Pons (tissue), 1 donor: ENCODE measurements around the gene TRAP1.
A peak's percentile ranks its signal among the peaks of the same experiment; 100 is the strongest.

Experiments used
- DNase-seq: peaks from one replicate; pipeline ENCODE4 v3.0.0-alpha.2; 2016; ENCODE audit warnings: low spot score

Gene TRAP1

DNA sequence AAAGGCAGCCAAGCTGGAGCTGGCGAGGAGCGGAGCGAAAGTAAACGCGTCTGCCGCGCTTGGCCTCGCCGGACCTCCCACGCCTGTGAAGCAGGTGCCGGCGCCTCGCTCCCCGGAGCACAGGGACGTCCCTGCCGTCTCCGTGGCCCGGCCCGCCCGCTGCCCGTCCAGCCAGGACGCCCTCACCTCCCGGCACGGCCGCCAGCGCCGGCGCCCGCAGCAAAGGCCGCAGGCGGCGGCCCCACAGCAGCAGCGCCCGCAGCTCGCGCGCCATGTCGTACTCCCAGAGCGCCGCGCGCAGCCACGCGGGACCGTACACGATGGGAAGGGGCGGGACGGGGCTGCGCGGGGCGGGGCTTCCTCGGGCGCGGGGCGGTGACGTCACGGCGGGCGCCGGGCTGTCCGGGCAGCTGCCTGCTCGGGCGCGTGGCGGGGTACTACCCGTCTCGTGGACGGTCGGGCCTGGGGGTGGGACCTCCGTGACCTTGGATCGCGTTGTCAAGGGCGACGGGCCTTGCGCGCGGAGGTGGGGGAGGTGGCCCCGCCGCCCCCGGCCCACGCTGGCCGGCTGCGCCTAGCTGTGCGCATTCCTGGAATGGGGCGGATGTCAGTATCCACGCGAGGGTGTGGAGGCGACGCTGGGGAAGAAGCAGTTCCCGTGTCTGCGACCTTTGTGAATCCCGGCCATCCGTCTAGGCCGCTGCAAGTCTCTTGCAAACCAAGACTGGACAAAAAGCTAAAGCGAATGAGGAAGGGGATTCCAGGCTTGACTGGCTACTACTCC lies at the start of gene TRAP1:
Gene TRAP1 (minus strand): TSS at position 290 of the 784 bp plus-strand sequence. CDS start 16 bp downstream, at position 274.
- peak; percentile 80 for DNase-seq

DNA sequence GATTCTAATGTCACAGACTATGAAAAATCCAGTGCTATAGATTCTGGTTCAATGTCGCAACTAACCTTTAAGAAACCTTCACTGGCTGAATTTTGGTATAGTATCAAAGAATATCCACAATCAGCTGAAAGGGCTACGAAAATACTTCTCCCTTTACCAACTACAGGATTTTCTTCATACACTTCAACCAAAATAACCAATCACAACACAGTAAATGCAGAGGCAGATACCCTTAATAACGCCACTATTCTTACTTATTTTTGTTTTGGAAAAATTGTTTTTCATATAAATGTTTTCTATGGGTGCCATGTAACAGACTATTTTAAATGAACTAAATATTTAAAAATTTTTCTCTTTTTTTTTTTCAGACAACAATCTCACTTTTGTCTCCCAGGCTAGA lies 48.9 kb upstream of the TRAP1 start:
- no peak for DNase-seq

DNA sequence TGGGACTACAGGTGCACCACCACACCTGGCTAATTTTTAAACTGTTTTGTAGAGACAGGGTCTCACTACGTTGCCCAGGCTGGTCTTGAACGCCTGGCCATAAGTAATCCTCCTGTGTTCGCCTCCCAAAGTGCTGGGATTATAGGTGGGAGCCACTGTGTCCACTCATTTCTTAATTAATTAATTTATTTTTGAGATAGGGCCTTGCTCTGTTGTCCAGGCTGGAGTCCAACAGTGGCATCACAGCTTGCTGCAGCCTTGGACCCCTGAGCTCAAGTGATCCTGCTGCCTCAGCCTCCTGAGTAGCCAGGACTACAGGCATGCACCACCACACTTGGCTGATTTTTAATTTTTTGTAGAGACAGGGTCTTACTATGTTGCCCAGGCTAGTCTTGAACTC lies 47.1 kb upstream of the TRAP1 start:
- no peak for DNase-seq

DNA sequence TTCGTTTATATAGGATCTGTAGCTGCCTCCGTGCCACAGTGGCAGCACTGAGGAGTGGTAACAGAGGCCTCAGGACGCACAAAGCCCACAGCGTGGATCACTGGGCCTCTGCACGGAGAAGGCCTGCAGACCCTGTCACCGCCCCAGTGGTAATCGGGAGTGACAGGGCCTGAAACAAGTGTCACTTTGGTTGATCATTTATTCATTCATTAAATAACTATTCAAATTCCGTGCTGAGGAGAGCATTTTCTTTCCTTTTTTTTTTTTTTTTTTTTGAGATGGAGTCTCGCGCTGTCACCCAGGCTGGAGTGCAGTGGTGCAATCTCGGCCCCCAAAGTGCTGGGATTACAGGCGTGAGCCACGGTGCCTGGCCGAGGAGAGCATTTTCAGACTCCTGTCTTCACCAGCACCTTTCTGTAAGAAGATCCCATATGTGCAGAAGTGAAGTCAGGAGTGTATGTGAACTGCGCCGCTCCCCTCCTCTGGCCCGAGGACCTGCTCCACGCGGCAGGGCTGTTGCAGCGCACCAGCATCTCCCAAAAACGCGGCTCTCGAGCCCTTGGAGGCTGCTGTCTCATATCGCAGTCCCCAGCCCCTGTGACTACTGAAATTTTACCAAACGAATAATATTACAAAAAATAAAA lies 44.9 kb upstream of the TRAP1 start:
- no peak for DNase-seq

DNA sequence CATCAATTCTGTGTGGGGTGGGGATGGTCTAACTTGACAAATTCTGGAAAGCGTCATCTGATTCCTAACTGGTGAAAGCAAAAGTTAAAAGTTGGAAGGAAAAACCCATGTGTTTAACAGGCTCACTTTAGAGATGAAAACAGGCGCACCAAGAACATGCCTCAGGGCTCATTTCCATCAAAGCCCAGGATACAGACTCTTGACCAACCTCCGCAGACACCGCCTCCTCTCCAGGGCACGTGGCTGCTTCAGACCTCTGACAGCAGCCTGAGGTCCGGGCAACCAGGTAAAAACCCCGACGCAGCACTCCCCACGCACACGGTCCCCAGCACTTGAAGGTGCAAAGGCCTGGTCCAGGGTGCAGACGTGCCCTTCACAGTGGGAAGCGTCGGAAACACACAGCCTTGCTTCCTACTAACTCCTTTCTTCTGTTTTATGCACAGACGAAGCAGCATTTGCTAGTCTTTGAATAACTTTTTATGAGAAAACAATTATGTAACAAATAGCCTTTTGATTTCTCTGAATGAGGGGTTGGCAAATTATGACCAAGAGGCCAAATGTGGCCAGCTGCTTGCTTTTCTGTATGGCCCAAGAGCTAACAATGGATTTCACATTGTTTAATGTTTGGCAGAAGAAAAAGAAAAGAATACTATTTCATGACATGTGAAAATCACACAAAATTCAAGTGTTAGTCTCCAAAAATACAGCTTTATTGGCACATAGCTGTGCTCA lies 44.2 kb upstream of the TRAP1 start:
- DNase-seq = peak; percentile 69

DNA sequence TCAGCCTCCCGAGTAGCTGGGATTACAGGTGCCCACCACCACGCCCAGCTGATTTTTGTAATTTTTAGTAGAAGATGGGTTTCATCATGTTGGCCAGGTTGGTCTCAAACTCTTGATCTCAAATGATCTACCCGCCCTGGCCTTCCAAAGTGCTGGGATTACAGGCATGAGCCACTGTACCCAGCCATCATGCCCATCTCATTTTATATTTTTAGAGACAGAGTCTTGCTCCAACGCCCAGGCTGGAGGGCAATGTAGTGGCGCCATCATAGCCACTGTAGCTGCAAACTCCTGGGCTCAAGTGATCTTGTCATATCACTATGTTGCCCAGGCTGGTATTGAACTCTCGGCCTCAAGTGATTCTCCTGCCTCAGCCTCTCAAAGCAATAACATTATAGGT lies 43.2 kb upstream of the TRAP1 start:
- DNase-seq = no peak

DNA sequence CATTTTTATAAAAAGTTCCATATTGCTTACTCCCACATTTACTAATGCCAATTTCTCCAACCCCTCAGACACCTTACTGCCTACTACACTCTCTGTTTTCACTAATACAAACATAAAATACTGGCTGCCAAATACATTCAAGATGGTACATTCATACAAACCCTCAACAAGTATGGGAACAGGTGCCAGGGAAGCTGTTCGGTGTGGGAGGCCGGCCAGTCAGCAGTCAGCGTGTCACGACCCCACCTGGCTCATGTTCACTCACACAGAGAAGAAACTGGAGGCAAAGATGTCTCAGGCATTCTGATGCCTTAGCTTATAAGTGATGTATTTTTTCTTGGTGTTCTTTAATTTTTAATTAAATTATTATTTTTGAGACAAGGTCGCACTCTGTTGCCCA lies 42.4 kb upstream of the TRAP1 start:
- no peak for DNase-seq

DNA sequence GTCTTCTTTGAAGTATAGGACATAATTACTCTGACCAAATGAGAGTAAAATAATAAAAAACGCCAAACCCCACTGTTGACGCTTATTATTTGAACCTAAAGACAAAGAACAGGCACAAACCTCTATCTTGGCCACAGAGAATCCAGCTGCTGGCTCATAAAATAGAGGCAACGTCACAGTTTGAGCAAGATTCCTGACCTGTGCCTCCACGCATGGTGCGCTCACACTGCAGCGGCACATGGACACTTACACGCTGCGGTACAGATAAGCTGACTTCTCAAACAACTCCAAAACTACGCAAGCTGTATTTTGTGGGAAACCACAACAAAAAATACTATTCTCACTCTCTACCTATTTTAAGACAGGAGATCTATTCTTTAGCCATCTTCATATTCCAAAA lies 38.8 kb upstream of the TRAP1 start:
- no peak for DNase-seq

DNA sequence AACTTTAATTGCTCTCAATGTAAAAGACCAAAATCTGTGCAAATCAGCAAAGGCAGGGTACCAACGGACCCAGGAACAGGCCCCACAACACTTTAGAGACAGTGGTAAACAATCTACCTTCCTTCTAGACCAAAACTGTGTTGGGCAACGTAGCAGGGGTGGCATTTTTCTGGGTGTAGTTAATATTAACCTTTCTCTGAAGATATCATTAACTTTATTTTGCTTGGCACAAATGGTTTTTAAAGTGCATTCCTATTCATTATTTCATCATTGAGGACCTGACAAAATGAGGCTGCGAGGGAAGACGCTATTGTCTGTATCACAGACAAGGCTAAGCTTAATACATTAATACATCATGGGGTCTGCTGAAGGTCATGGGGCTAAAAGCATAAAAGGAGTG lies 37.9 kb upstream of the TRAP1 start:
- DNase-seq = no peak

DNA sequence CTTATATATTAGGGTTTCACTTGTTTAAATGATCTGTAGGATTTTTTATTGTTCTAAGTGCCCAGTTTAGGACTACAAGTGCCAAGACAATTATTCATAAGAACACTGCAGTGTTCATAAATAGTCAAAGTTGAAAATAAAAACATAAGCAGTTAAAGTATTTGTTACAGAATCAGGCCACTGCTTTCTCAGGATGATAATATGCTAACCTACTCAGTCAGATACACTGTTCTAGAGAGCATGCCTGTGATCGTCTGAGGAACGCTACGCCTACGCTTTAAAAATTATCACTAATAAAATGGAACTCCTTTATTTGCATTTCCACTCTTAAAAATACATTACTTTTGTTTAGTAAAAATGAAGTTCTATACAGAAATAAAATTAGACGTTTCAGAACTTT lies 37.4 kb upstream of the TRAP1 start:
- DNase-seq = no peak

DNA sequence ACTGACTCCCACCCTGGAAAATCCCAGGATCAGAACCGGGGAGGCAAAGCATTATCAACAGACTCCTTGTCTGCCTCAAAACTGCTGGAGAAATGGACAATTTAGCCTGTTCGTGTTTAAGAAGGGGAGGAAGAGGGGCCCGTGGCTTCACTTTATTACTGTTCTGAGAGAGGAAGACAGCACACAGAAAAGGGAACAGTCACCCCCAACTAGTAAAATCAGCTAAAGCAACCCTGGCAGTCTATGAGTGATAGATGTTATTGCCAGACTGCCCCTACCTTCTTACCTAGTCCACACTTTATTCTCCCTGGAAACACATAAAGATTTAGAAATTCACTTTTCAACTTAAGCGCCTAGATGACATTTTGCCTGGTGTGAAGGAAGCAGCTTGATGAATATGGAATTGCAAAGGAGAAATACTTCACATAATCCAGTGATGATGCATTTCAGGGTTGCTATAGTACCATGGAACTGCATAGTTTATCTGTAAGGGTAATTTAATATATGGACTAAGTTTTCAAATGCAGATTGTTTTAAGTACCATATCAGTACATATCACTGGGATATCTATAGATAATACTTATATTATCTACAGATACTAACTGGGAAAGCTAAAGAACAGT lies 36.9 kb upstream of the TRAP1 start:
- DNase-seq = no peak

DNA sequence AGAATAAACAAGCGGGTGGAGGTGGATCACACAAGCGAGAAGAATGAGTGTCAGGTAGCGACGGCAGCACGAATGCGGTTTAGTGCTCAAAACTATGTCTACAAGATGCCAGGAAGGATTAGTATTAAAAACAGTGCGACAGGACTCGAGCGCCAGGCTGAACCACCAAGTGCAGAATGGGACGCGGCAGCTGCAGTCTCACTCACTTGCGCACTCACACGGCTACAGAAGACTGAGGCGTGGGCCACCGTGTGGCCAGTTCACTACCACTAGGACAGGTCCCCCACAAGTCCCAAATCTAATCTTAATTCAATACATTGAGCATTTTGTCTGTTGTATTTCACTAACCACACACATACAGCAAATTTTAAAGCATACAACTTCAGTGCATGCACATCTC lies 35.7 kb upstream of the TRAP1 start:
- DNase-seq = no peak

DNA sequence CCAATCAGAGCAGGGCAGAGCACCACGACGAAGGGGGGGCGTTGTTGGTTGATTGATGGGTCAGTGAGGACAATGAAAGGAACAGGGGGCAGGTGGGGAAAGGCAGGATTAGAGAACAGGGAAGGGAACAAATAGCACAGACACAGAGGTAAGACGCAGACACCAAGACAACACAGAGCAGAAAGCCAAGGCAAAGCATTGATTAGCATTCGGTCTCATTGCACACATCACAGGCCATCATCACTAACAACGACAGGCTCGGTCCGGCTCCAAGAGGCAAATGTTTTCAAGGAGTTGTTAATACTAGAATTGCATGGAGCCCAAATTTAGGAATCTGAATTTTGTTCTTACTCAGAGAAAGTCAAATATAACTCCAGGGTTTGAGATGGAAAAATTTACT lies 34.6 kb upstream of the TRAP1 start:
- no peak for DNase-seq

DNA sequence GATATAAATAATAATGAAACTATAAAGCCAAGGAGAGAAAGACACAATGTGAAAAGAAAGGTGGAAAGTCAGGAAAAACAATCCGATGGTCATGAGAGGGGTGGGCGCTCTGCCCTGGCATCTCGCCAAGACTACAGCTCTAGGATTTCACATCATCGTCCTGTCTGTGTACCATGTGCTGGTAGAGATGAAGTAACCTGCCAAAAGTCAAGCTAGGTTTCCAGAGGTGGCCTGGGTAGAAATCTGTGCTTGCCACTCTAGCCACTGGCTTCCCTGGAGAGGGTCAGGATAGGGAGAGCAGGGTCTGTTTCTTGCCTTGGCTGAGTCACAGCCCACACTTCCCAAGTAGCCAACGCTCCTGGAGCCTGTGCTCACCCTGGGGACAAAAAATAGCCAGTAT lies 31.0 kb upstream of the TRAP1 start:
- DNase-seq = no peak

DNA sequence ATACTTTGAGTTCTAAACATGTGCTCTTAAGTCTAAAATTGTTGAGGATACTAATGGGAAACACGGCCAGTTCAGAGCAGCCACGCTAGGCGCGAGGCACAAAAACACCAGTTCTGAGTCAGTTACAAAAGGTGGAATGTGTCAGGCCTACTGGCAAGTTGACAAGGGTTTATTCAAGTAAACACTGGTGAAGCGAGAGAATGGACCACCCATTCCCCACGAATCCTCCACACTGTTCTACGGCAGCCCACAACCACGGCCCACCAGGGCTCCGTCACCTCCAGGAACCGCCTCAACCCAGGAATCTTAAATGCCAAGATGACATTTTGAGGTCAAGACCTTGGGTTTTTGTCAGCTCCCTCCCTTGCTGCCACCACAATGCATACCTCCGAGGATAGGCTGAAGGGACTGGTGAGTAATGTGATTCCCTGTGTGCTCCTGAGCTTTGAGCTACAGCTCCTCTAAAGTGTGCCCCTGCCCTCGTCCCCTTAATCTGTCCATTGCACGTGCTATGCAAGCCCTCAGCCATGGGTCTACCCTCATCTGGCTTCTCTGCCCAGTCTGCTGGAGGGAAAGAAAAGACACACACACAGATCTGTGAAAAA lies 28.5 kb upstream of the TRAP1 start:
- no peak for DNase-seq

DNA sequence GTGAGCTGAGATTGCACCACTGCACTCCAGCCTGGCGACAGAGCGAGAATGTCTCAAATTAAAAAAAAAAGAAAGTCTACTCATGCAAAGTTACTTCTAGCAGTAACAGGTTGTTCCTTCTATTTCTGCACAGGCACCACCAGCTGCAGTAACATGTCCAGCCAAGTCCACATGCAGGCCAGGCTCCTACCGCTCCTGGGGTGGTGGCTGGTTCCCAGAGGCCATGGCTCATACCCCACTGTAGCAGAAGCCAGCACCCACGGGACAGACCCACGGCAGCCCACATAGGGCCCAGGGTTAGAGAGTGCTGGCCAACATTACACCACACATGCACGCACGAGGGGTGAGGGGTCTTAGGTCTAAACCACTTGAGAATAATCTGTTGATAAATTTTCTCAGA lies 26.7 kb upstream of the TRAP1 start:
- DNase-seq = no peak

DNA sequence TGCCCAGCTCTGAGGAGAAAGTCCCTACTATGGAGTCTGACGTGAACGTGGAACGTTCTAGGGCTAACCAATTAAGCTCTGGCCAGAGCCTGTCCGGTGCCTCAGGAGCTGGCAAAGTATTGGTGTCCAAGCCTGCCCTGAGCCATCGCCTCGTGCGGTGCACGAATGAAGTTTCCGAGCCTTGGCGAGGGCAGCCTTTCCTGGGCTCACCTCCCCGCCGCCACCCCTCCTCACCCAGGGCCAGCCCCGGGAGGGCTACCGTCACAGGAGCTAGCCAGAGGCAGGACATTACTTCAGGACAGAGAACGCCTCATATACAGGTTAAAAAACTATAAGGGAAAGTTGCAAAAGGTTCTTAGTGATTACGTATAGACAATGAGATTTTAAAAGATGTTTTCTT lies 23.6 kb upstream of the TRAP1 start:
- no peak for DNase-seq

DNA sequence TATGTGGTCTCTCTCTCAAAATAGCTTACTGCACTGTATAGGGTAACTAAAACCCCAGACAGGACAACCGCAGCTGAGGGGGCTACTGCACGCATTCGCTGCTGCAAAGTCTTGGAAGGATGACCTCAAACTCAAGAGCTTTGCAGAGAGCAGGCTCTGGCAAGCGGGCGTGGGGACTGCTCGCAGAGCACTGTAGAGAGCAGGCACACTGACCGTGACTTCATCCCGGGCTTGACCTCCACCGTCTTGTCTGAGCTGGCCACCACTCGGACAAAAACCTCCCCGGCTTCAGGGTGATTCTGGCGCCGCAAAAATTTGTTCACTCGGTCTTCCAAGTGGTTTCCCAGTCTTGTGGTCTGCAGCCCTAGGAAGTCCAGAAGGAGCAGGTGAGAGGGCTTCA lies 22.9 kb upstream of the TRAP1 start:
- no peak for DNase-seq

DNA sequence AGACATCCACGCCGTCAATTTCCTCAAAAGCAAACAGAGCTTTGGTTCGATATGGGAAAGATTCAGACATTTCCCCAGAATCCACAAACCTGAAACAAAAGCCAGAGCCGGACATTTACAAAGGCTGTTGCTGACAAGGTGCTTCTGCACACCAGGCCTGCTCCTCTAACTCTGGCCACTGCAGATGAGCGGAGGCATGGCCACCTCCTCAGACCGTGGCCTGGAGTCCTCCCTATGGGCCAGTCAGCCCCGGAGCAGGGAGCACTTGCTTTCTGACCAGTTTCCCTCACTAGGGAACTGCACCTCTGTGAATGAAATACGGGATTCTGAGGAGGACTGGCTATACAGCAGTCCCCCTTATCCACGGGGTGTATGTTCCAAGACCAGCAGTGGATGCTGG lies 22.3 kb upstream of the TRAP1 start:
- DNase-seq = no peak

DNA sequence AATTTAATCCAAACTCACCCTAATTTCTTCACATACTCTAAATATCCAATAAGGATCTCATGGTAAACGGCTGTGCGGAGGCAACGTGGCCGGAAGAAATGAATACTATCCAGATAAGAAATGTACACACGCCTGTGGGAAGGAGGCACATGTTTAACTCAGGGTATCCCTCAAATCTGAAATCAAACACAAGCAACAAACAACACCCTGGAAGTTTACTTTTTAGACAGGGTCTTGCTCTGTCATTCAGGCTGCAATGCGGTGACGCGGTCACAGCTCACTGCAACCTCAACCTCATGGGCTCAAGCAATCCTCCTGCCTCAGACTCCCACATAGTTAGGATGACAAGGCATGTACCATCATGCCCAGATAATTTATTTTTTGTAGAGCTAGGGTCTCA lies 21.2 kb upstream of the TRAP1 start:
- DNase-seq = no peak

DNA sequence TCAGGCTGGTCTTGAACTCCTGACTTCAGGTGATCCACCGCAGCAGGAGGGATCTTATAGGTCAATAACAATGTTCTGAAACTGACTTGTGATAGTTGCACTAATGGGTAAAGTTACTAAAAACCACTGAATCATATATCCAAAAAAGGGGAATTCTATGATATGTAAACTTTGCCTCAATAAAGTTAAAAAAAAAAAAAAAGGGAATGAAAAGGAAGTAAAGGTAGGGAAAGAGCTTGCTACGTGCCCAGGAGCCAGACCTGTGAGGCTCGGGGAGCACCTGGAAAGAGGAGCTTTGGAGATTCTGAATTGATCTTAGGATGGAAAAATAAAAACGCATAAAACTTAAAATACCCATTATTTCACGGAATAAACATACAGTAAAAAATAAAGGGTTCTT lies 20.8 kb upstream of the TRAP1 start:
- DNase-seq = no peak

DNA sequence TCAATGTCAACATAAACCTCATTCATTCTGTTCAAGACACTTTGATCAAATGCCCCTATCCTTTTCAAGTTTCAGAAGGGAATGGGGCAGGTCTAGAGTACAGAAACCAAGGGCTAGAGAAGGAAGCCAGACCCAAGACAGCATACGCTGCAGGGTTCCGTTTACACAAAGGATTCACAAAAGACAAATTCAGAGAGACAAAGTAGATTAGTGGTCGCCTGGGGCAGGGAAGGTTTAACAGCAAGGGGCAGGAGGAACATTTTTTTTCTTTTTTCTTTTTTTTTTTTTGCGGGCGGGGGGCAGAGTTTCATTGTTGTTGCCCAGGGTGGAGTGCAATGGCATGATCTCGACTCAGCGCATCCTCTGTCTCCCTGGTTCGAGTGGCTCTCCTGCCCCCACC lies 19.9 kb upstream of the TRAP1 start:
- DNase-seq = no peak
